PFSK-1 (cell line): ENCODE measurements around the gene RPS18.

Source experiments
- SIN3A ChIP-seq: IDR thresholded peaks from 2 replicates; pipeline ENCODE4 v1.6.1; 2012; ENCODE audit warnings: mild to moderate bottlenecking, low read length, moderate library complexity, borderline replicate concordance; ENCODE audit not compliant: insufficient read depth
- TAF1 ChIP-seq: IDR thresholded peaks from 2 replicates; pipeline ENCODE4 v1.6.1; 2012; ENCODE audit warnings: low read length, control low read depth, borderline replicate concordance; ENCODE audit not compliant: insufficient read depth

DNA sequence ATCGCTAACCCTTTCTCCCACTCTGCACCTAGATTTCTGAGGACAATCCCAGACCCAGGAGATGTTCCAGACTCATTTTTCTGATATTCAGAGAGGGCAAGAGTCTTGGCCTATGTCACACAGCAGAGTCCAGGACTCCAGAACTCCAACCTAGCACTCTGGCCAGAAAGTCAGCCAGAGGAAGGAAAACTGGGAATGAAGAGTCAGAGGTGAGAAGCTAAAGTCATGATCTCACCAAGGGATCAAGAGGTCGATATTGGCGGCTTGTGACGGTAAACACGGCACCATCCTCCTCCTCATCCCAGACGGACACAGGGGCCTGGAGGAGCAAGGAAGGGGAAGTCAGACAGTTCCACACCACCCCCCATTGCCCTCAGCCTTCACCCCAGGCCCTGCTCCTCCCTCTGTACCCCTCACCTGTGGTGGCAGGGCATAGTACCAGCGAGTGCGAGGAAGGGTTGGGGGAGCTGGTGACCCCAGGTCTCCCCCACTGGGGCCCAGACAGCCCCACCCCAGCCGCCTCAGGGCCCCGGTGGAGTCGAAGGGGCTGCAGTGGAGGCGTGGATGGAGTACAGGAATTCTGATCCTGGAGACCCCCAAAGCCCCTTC lies 25.0 kb downstream of the RPS18 start:
- TF ChIP-seq TAF1 = no peak
- no peak for TF ChIP-seq SIN3A
